ENCODE measurements around the gene TACC2. TPM values are rescaled to one million over a fixed set of nuclear protein-coding genes. Genes with fewer than 3 reads are reported as not detected.

The TACC2 gene
- total RNA-seq, 4 donors from 2014 or later: 95.9 to 122 (median 114) TPM

DNA sequence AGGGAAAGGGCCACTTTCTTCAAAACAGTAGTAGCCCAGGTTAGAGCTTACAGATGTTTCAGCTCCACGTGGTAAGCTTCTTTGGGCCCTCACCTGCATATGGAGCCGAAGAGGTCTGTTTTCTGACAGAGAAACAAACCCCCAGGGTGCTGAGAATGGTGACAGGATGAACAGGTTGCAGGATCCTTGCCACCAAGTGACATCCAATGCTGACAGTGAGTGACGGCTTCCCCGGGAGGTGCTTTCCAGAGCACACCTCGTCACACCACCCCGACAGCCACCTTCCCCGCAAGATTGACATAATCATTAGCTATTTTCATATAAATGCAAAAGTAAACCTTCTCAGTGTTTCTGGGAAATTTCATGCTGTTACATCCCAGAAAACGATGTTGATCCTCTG, 172.8 kb downstream of the TACC2 start:
- no peaks in the 10 kb centered on the region for H3K9me3 ChIP-seq
- intact Hi-C loops (cut with DNase I): no loop called here
- no peaks in the 10 kb centered on the region for H3K27me3 ChIP-seq
- 89 to 93% methylated on average over 8 of the region's 8 CpGs for WGBS, 2 donors
- no peak overlapping the region for H3K4me3 ChIP-seq (replicated peaks in 1 of 3)
- no peak for DNase-seq
- H3K4me1 ChIP-seq: peaks cover 29 to 32% of the 10 kb centered on the region in 2 donors
- H3K36me3 ChIP-seq: no peaks in the 10 kb centered on the region
- no peak for TF ChIP-seq POLR2A (IDR thresholded peaks at IDR 0.05)
- TF ChIP-seq, protein P1, sequence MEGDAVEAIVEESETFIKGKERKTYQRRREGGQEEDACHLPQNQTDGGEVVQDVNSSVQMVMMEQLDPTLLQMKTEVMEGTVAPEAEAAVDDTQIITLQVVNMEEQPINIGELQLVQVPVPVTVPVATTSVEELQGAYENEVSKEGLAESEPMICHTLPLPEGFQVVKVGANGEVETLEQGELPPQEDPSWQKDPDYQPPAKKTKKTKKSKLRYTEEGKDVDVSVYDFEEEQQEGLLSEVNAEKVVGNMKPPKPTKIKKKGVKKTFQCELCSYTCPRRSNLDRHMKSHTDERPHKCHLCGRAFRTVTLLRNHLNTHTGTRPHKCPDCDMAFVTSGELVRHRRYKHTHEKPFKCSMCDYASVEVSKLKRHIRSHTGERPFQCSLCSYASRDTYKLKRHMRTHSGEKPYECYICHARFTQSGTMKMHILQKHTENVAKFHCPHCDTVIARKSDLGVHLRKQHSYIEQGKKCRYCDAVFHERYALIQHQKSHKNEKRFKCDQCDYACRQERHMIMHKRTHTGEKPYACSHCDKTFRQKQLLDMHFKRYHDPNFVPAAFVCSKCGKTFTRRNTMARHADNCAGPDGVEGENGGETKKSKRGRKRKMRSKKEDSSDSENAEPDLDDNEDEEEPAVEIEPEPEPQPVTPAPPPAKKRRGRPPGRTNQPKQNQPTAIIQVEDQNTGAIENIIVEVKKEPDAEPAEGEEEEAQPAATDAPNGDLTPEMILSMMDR (IDR thresholded peaks at IDR 0.05): no peak
- no peak overlapping the region for H3K27ac ChIP-seq

DNA sequence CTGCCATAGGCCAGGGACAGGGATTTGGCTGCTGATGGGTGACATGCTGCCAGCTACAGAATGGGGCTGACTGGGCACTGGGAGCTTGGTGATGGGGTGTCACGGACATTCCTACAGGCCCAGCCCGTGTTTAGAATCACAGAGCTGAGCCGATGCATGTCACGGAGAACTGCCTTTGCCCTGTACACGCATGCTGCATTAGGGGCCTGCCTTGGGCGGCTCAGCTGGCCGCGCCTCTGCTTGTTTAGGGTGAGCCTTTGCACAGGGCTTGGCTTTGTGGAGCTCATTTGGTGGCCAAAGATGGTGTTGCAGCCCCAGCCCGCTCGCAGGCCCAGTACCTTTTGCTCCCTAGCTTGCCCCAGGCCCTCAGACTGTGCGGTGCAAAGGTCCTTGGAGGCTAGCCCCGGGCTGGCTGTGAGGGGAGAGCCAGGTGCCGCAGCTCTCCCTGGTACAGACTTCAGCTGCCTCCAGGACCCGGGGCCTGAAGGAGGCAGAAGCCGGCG, 173.8 kb downstream of the TACC2 start:
- DNase-seq: no peak
- Histone ChIP-seq H3K36me3 (no peaks in the 10 kb centered on the region), H3K9me3 (no peaks in the 10 kb centered on the region), H3K4me3 (replicated peaks in 1 of 3) (peak overlapping the region in 1 of 3 donors; percentile 20), H3K4me1 (peaks cover 29 to 32% of the 10 kb centered on the region in 2 donors), H3K27ac (peak overlapping the region in 1 of 3 donors; percentile 78), H3K27me3 (no peaks in the 10 kb centered on the region)
- 82 to 91% methylated on average over 8 of the region's 16 CpGs for WGBS, 2 donors
- TF ChIP-seq, protein P1 (IDR thresholded peaks at IDR 0.05): no peak
- TF ChIP-seq POLR2A (IDR thresholded peaks at IDR 0.05): no peak
- intact Hi-C loops (cut with DNase I): no loop called here

DNA sequence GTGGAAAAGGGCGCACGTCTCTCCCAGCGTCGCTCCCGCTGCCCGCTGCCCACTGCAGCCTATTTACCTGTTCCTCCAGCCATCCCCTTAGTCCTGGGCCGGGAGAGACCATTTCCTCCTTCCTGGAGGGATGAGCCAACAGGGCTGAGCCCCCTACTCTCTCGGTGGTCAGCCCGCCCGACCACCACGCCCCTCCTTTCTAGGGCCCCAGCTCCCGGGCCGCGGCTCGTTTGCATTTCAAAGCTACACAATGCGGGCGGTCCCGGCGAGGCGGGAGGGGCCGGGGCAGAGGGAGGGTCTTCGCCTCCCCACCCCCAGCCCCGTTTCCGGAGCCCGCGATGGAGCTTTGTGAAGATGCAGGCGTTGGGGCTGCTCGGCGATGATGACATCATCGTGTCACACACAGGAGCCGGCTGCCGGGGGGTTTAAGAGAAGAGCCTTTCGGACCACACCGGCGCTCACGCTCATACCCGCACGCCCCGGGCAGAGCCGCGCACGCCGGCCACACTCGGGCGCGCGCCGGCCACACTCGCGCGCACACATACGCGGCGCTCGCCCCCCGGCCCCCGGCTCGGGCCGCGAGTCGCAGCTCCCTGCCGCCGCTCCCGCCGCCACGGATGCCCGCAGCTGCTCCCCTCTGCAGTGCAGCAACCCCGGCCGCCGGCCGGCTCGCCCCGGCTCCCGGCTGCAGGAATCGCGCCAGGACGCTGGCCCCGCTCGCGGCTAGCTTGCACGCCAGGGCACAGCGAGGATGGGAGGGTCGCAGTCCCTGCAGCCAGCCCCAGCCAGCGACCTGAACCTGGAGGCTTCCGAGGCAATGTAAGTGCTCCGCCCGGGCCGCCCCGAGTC, 174.4 kb downstream of the TACC2 start:
- TF ChIP-seq, protein P1 (IDR thresholded peaks at IDR 0.05): no peak
- TF ChIP-seq POLR2A (IDR thresholded peaks at IDR 0.05): peak in 1 of 2 donors; percentile 8
- no peaks in the 10 kb centered on the region for H3K27me3 ChIP-seq
- H3K27ac ChIP-seq: peak overlapping the region; percentile 73 to 78 (median 78)
- H3K36me3 ChIP-seq: no peaks in the 10 kb centered on the region
- peak overlapping the region in 1 of 3 donors; percentile 20 for H3K4me3 ChIP-seq (replicated peaks in 1 of 3)
- no peaks in the 10 kb centered on the region for H3K9me3 ChIP-seq
- DNase-seq: peak; percentile 41 to 44
- WGBS, 2 donors: 16 to 18% methylated on average over 17 to 25 of the region's 89 CpGs
- H3K4me1 ChIP-seq: peaks cover 29 to 32% of the 10 kb centered on the region in 2 donors
- intact Hi-C loops (cut with DNase I): no loop called here

DNA sequence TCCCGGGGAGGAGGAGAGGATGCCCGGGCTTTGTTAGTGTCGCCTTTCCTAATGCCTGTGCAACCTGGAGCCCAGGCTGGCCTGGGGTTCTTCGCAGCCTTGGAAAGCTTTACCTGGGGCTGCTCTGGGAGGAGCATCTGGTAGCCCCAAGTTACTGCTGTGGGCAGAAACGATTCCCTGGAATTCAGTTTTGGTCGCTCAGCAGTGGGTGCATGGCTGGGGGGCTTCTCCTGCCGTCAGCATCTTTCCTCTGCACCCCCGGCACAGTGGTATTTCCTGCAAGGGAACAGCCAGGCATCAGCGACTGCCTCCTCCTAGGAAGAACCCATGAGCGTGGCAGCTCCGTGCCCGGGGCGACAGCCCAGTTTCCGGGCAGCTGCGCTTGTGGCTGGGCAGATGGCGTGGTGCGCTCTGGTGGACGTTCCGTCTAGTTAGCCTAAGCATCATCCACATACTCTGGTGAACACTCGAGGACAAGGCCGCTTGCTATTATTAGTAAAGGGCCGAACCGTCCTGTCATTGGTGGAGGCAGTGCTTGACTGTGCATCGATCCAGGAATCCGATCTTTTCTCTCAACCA, 175.1 kb downstream of the TACC2 start:
- TF ChIP-seq, protein P1 (IDR thresholded peaks at IDR 0.05): peak in 1 of 6 experiments; percentile 15
- peak in 1 of 2 donors; percentile 77 for TF ChIP-seq POLR2A (IDR thresholded peaks at IDR 0.05)
- peak; percentile 93 to 95 for DNase-seq
- WGBS, 2 donors: 12 to 57% methylated on average over 6 to 10 of the region's 25 CpGs
- Histone ChIP-seq H3K27me3 (no peaks in the 10 kb centered on the region), H3K9me3 (no peaks in the 10 kb centered on the region), H3K4me1 (peaks cover 26 to 29% of the 10 kb centered on the region in 2 donors), H3K27ac (peak overlapping the region; percentile 73 to 78 (median 78)), H3K36me3 (no peaks in the 10 kb centered on the region), H3K4me3 (replicated peaks in 1 of 3) (peak overlapping the region in 1 of 3 donors; percentile 20)
- intact Hi-C loops (cut with DNase I): no loop called here

Measured in thyroid gland (tissue), 4 donors.